ENCODE results near the gene ABHD3. TPM values are rescaled to one million over a fixed set of nuclear protein-coding genes. Genes with fewer than 3 reads are reported as not detected.
"Not testable (repeated sequence)": the region's sequence is repeated elsewhere in the genome, so short reads cannot be mapped to it uniquely, and the experiment has no call there.

Gene ABHD3
- total and polyA plus RNA-seq, 4 donors = 7.6 to 22.6 (median 19.6) TPM

- Histone ChIP-seq H3K27ac (ENCODE audit: low read depth in 1 of 2, low read length in 2 of 2) (peak within 1 kb of the TSS; percentile 30 to 46), H3K9me3 (ENCODE audit: control insufficient read depth, low read length) (no peaks in the 10 kb centered on the region), H3K27me3 (ENCODE audit: control insufficient read depth in 1 of 2, insufficient read depth in 2 of 2, low read length in 1 of 2) (no peaks in the 10 kb centered on the region), H3K4me1 (ENCODE audit: control insufficient read depth in 1 of 2, insufficient read depth in 2 of 2, low read length in 2 of 2) (no peaks in the 10 kb centered on the region), H3K36me3 (ENCODE audit: control insufficient read depth in 1 of 2, insufficient read depth in 2 of 2, low read length in 1 of 2) (no peaks in the 10 kb centered on the region), H3K4me3 (ENCODE audit: low read length in 2 of 2) (peak within 1 kb of the TSS; percentile 85 to 97)
- peak; percentile 100 for ATAC-seq (ENCODE audit: low FRiP score)
- peak; percentile 92 to 96 for DNase-seq
- 0 to 1% methylated on average over 56 to 59 of the region's 59 CpGs for WGBS, 2 donors
- intact Hi-C loops (cut with DNase I) = loop anchor here in 1 of 2 donors (10.0 kb wide), 1 partner anchor 92 kb away; the partner anchor contains the start of gene ABHD3
These were observed 92.2 kb downstream of the ABHD3 start, which contains the start of gene SNRPD1 for GRCh38 chr18:21612125-21613039. SNRPD1 (plus strand) TSS chr18:21612314; CDS start chr18:21612430, 116 bp downstream.

GRCh38 chr18:21611401-21612124, 93.0 kb downstream of the ABHD3 start:
- intact Hi-C loops (cut with DNase I) = loop anchor here in 1 of 2 donors (10.0 kb wide), 1 partner anchor 93 kb away; the partner anchor contains the start of gene ABHD3
- not testable (repeated sequence) for H3K4me3 ChIP-seq (ENCODE audit: low read length in 2 of 2); H3K36me3 ChIP-seq (ENCODE audit: control insufficient read depth in 1 of 2, insufficient read depth in 2 of 2, low read length in 1 of 2); ATAC-seq (ENCODE audit: low FRiP score); H3K27me3 ChIP-seq (ENCODE audit: control insufficient read depth in 1 of 2, insufficient read depth in 2 of 2, low read length in 1 of 2); DNase-seq; H3K9me3 ChIP-seq (ENCODE audit: control insufficient read depth, low read length); H3K4me1 ChIP-seq (ENCODE audit: control insufficient read depth in 1 of 2, insufficient read depth in 2 of 2, low read length in 2 of 2); H3K27ac ChIP-seq (ENCODE audit: low read depth in 1 of 2, low read length in 2 of 2)
- 56 to 57% methylated on average over 29 to 30 of the region's 30 CpGs for WGBS, 2 donors

DNA sequence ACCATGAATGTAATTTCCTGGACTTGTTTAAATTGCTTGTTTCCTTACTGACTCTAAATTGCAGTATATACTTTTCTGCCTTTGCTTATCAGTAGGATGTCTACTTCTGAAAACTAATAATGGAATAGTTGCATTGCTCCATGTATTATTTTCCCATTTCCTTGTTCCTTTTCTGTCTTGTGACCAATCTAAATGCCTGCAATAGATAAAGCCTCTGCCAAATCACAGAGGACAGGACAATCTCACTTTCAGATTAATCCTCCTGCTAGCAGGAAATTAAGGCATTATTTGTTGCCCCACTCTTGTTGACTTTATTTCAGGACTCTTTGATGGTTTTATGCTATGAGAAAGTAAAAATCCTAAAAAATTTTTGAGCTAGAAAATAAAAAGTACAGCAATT, 99.4 kb downstream of the ABHD3 start:
- Histone ChIP-seq H3K36me3 (ENCODE audit: control insufficient read depth in 1 of 2, insufficient read depth in 2 of 2, low read length in 1 of 2) (no peaks in the 10 kb centered on the region), H3K4me3 (ENCODE audit: low read length in 2 of 2) (no peak overlapping the region), H3K27ac (ENCODE audit: low read depth in 1 of 2, low read length in 2 of 2) (no peak overlapping the region), H3K4me1 (ENCODE audit: control insufficient read depth in 1 of 2, insufficient read depth in 2 of 2, low read length in 2 of 2) (no peaks in the 10 kb centered on the region), H3K27me3 (ENCODE audit: control insufficient read depth in 1 of 2, insufficient read depth in 2 of 2, low read length in 1 of 2) (no peaks in the 10 kb centered on the region), H3K9me3 (ENCODE audit: control insufficient read depth, low read length) (no peaks in the 10 kb centered on the region)
- DNase-seq (no peak), ATAC-seq (ENCODE audit: low FRiP score) (no peak)
- intact Hi-C loops (cut with DNase I) = loop anchor here (10.0 kb wide), 2 partner anchors 120 to 410 kb away; no protein-coding TSS in a partner anchor

DNA sequence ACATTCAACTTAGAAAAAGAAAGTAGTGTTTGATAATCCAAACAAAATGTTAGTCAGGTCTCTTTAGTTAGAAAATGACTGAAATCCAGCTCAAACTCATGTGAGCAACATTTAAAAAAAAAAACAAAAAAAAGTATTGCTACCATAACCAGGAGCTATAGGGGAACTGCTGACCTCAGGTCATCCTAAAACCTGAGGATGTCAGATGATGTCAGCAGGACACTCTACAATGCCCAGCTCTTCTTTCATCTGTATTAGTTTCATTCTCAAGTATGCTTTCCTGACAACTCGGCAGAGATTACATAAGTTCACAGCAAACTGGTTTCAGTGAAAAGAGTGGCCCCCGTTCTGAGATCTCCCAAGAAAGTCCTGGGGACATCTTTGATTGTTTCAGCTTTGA, 99.9 kb downstream of the ABHD3 start:
- Histone ChIP-seq H3K36me3 (ENCODE audit: control insufficient read depth in 1 of 2, insufficient read depth in 2 of 2, low read length in 1 of 2) (no peaks in the 10 kb centered on the region), H3K9me3 (ENCODE audit: control insufficient read depth, low read length) (no peaks in the 10 kb centered on the region), H3K4me3 (ENCODE audit: low read length in 2 of 2) (no peak overlapping the region), H3K4me1 (ENCODE audit: control insufficient read depth in 1 of 2, insufficient read depth in 2 of 2, low read length in 2 of 2) (no peaks in the 10 kb centered on the region), H3K27ac (ENCODE audit: low read depth in 1 of 2, low read length in 2 of 2) (no peak overlapping the region), H3K27me3 (ENCODE audit: control insufficient read depth in 1 of 2, insufficient read depth in 2 of 2, low read length in 1 of 2) (no peaks in the 10 kb centered on the region)
- DNase-seq = no peak
- WGBS, 2 donors = 39 to 55% methylated on average over 2 of the region's 2 CpGs
- ATAC-seq (ENCODE audit: low FRiP score) = no peak
- intact Hi-C loops (cut with DNase I) = loop anchor here (5.0 to 10.0 kb wide), 4 partner anchors 117 to 410 kb away; partner anchors contain the start of gene MIB1 (in 1 of the 2)

GRCh38 chr18:21602299-21602587, 102.3 kb downstream of the ABHD3 start:
- Histone ChIP-seq H3K4me3 (ENCODE audit: low read length in 2 of 2) (no peak overlapping the region), H3K27ac (ENCODE audit: low read depth in 1 of 2, low read length in 2 of 2) (no peak overlapping the region), H3K4me1 (ENCODE audit: control insufficient read depth in 1 of 2, insufficient read depth in 2 of 2, low read length in 2 of 2) (no peaks in the 10 kb centered on the region), H3K9me3 (ENCODE audit: control insufficient read depth, low read length) (no peaks in the 10 kb centered on the region), H3K36me3 (ENCODE audit: control insufficient read depth in 1 of 2, insufficient read depth in 2 of 2, low read length in 1 of 2) (no peaks in the 10 kb centered on the region), H3K27me3 (ENCODE audit: control insufficient read depth in 1 of 2, insufficient read depth in 2 of 2, low read length in 1 of 2) (no peaks in the 10 kb centered on the region)
- ATAC-seq (ENCODE audit: low FRiP score) = no peak
- intact Hi-C loops (cut with DNase I) = loop anchor here (5.0 to 10.0 kb wide), 4 partner anchors 115 to 407 kb away; partner anchors contain the start of gene MIB1 (in 1 of the 2)
- WGBS, 2 donors = 89 to 91% methylated on average over 5 of the region's 5 CpGs
- no peak for DNase-seq

Small RNA genes lying within 50 kb of the gene (microRNA-seq; reads per million reads assigned to microRNA genes)
- gene MIR320C1 = 0 to 10.7 reads per million in 2 donors

Other genes with a start within 250 kb of the ABHD3 start
- gene ESCO1, start 104.1 kb downstream of the ABHD3 start, total RNA-seq = 10 to 100 TPM; 19.1 to 21.2 TPM
- 10 to 100 TPM in 1 of 2 donors, 1 to 10 TPM in 1; 7.2 to 12.4 TPM for gene ESCO1, start 104.1 kb downstream of the ABHD3 start, polyA plus RNA-seq
- 10 to 100 TPM; 21.0 to 35.4 TPM for gene SNRPD1, start 92.5 kb downstream of the ABHD3 start, total RNA-seq
- 10 to 100 TPM in 1 of 2 donors, 1 to 10 TPM in 1; 8.8 to 24.0 TPM for gene SNRPD1, start 92.5 kb downstream of the ABHD3 start, polyA plus RNA-seq
- gene MIB1, start 36.0 kb upstream of the ABHD3 start, total RNA-seq = 10 to 100 TPM; 57.1 to 63.5 TPM
- gene MIB1, start 36.0 kb upstream of the ABHD3 start, polyA plus RNA-seq = 10 to 100 TPM in 1 of 2 donors, 1 to 10 TPM in 1; 8.5 to 12.3 TPM